Type B pancreatic cell (in vitro differentiated cells): ENCODE measurements around the gene AVPI1. TPM values are rescaled to one million over a fixed set of nuclear protein-coding genes. Genes with fewer than 3 reads are reported as not detected.

Experiments used
- DNase-seq: peaks from one replicate; pipeline ENCODE4 v3.0.0; 2021; ENCODE audit warnings: mixed read lengths; ENCODE audit not compliant: unreplicated experiment; ENCODE audit errors: extremely low spot score
- H3K27ac Mint-ChIP-seq: 2 replicates; pipeline ENCODE4 v1.8.0; 2021; ENCODE audit warnings: mild to moderate bottlenecking, mixed read lengths
- H3K27me3 Mint-ChIP-seq: 2 replicates; pipeline ENCODE4 v1.8.0; 2021; ENCODE audit warnings: mixed read lengths
- H3K36me3 Mint-ChIP-seq: 2 replicates; pipeline ENCODE4 v1.8.0; 2021; ENCODE audit warnings: mixed read lengths
- H3K4me1 Mint-ChIP-seq: one replicate; pipeline ENCODE4 v1.8.0; 2021; ENCODE audit warnings: mixed read lengths; ENCODE audit not compliant: unreplicated experiment
- H3K4me3 Mint-ChIP-seq: 2 replicates; pipeline ENCODE4 v1.8.0; 2021; ENCODE audit warnings: mild to moderate bottlenecking, mixed read lengths
- H3K9me3 Mint-ChIP-seq: 2 replicates; pipeline ENCODE4 v1.8.0; 2021; ENCODE audit warnings: mixed read lengths
- CTCF ChIP-seq: fragments of 200-600 bp; sonication (generic); conservative IDR thresholded peaks from 2 replicates; pipeline ENCODE4 v1.5.0; 2021; ENCODE audit warnings: antibody characterized with exemption, mild to moderate bottlenecking
- total RNA-seq: library from RNA; stranded (reverse); gene quantifications from 2 replicates; pipeline ENCODE4 v1.2.1, GENCODE V29; 2021; ENCODE audit warnings: low replicate concordance

The AVPI1 gene
- total RNA-seq, 1 donor from 2014 or later = 7.8 TPM

- peaks cover 4% of the 10 kb centered on the region for H3K36me3 Mint-ChIP-seq
- no peaks in the 10 kb centered on the region for H3K4me1 Mint-ChIP-seq
- H3K27me3 Mint-ChIP-seq = no peaks in the 10 kb centered on the region
- H3K9me3 Mint-ChIP-seq = no peaks in the 10 kb centered on the region
- DNase-seq = no peak
- H3K27ac Mint-ChIP-seq = no peak overlapping the region
- TF ChIP-seq CTCF = no peak
- H3K4me3 Mint-ChIP-seq = no peak overlapping the region
These were observed 13.1 kb downstream of the AVPI1 start for GRCh38 chr10:97673736-97674525.

GRCh38 chr10:97669571-97669970 is 17.5 kb downstream of the AVPI1 start:
- TF ChIP-seq CTCF = no peak
- no peaks in the 10 kb centered on the region for H3K4me1 Mint-ChIP-seq
- H3K36me3 Mint-ChIP-seq = peaks cover 8% of the 10 kb centered on the region
- H3K9me3 Mint-ChIP-seq = no peaks in the 10 kb centered on the region
- H3K27ac Mint-ChIP-seq = no peak overlapping the region
- H3K27me3 Mint-ChIP-seq = no peaks in the 10 kb centered on the region
- no peak overlapping the region for H3K4me3 Mint-ChIP-seq
- no peak for DNase-seq

- Mint-ChIP-seq H3K36me3 (peaks cover 20% of the 10 kb centered on the region), H3K27me3 (no peaks in the 10 kb centered on the region), H3K4me1 (no peaks in the 10 kb centered on the region), H3K27ac (no peak overlapping the region), H3K9me3 (no peaks in the 10 kb centered on the region), H3K4me3 (no peak overlapping the region)
- TF ChIP-seq CTCF = no peak
- DNase-seq = no peak
These were observed 19.6 kb downstream of the AVPI1 start for GRCh38 chr10:97667463-97667862.

- no peak overlapping the region for H3K27ac Mint-ChIP-seq
- H3K4me3 Mint-ChIP-seq = no peak overlapping the region
- no peaks in the 10 kb centered on the region for H3K27me3 Mint-ChIP-seq
- DNase-seq = no peak
- H3K36me3 Mint-ChIP-seq = peaks cover 21% of the 10 kb centered on the region
- no peak for TF ChIP-seq CTCF
- no peaks in the 10 kb centered on the region for H3K4me1 Mint-ChIP-seq
- no peaks in the 10 kb centered on the region for H3K9me3 Mint-ChIP-seq
These were observed 20.0 kb downstream of the AVPI1 start for GRCh38 chr10:97666992-97667391.

GRCh38 chr10:97664282-97664850 is 22.7 kb downstream of the AVPI1 start:
- Mint-ChIP-seq H3K4me1 (peaks cover 4% of the 10 kb centered on the region), H3K9me3 (no peaks in the 10 kb centered on the region), H3K4me3 (no peak overlapping the region), H3K36me3 (peaks cover 17% of the 10 kb centered on the region), H3K27ac (no peak overlapping the region), H3K27me3 (no peaks in the 10 kb centered on the region)
- DNase-seq = no peak
- TF ChIP-seq CTCF = no peak
